ENCODE measurements around the gene MECP2. TPM values are rescaled to one million over a fixed set of nuclear protein-coding genes. Genes with fewer than 3 reads are reported as not detected.

MECP2 gene
- total RNA-seq, 1 donor = 27.4 TPM

DNA sequence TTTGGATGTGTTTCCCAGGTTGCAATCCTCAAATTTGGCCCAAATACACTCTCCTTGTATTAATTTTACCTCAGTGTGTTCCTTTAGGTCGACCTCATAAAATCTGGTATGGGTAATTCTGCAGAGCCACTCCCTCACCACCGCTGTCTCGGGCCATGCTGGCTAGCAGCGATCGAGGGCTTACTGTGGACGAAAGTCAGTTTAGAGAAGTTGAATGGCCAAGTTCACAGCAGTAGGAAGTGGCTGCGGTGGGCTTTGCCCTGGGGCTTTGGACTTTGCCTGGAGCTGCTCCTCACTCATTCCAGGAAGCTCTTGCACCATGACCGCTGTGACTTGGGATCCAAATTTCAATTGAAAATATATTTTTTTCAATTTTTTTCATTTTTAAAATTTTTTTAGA lies 105.3 kb downstream of the MECP2 start:
- no peak for DNase-seq (ENCODE audit: low read depth)

DNA sequence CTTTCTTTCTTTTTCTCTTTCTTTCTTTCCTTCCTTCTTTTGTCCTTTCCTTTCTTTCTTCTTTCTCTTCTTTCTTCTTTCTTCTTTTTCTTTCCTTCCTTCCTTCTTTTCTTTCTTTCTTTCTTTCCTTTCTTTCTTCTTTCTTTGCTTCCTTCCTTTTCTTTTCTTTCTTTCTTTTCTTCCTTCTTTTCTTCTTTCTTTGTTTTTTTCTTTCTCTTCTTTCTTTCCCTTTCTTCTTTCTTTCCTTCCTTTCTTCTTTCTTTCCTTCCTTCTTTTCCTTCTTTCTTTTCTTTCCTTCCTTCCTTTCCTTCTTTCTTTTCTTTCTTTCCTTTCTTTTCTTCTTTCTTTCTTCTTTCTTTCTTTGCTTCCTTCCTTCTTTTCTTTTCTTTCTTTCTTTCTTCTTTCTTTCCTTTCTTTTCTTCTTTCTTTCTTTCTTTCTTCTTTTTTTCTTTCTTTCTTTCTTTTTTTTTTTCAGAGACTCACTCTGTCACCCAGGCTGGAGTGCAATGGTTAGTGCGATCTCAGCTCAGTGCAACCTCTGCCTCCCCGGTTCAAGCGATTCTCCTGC lies 106.4 kb downstream of the MECP2 start:
- H3K4me3 ChIP-seq (ENCODE audit: low read depth, low read length) = no peak overlapping the region
- TF ChIP-seq, protein P1, sequence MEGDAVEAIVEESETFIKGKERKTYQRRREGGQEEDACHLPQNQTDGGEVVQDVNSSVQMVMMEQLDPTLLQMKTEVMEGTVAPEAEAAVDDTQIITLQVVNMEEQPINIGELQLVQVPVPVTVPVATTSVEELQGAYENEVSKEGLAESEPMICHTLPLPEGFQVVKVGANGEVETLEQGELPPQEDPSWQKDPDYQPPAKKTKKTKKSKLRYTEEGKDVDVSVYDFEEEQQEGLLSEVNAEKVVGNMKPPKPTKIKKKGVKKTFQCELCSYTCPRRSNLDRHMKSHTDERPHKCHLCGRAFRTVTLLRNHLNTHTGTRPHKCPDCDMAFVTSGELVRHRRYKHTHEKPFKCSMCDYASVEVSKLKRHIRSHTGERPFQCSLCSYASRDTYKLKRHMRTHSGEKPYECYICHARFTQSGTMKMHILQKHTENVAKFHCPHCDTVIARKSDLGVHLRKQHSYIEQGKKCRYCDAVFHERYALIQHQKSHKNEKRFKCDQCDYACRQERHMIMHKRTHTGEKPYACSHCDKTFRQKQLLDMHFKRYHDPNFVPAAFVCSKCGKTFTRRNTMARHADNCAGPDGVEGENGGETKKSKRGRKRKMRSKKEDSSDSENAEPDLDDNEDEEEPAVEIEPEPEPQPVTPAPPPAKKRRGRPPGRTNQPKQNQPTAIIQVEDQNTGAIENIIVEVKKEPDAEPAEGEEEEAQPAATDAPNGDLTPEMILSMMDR (IDR thresholded peaks at IDR 0.05; ENCODE audit: insufficient read depth, low read length) = no peak
- DNase-seq (ENCODE audit: low read depth) = no peak

More for the DNA sequence above, 105.3 kb downstream of the MECP2 start:
- no peak overlapping the region for H3K4me3 ChIP-seq (ENCODE audit: low read depth, low read length)
- TF ChIP-seq, protein P1 (IDR thresholded peaks at IDR 0.05; ENCODE audit: insufficient read depth, low read length) = no peak

DNA sequence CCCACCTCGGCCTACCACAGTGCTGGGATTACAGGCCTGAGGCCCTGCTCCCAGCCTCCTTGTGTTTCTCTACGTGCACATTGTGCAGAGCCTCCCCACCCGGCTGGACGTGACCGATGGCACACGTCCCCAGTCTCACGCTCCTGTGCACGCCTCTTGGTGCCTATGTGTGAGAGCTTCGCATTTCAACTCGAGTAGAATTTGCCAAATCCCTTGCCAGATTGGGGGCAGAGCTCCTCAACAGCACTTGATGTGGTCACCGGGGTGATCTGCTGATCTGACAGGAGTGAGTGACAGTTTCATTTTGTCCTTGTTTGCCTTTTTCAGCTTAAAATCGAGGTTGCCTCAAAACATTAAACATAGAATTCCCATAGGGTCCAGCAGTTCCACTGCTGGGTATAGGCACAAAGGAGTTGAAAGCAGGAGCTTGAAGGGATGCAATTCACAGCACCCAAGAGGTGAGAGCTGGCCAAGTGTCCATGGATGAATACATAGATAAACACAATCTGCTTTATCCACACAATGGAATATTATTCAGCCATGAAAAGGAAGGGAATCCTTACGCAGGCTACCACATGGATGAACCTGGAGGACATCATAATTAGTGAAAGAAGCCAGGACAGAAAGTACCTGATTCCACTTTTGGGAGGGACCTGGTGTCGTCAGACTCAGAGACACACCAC lies 107.4 kb downstream of the MECP2 start:
- H3K4me3 ChIP-seq (ENCODE audit: low read depth, low read length) = no peak overlapping the region
- no peak for DNase-seq (ENCODE audit: low read depth)
- TF ChIP-seq, protein P1 (IDR thresholded peaks at IDR 0.05; ENCODE audit: insufficient read depth, low read length) = no peak

DNA sequence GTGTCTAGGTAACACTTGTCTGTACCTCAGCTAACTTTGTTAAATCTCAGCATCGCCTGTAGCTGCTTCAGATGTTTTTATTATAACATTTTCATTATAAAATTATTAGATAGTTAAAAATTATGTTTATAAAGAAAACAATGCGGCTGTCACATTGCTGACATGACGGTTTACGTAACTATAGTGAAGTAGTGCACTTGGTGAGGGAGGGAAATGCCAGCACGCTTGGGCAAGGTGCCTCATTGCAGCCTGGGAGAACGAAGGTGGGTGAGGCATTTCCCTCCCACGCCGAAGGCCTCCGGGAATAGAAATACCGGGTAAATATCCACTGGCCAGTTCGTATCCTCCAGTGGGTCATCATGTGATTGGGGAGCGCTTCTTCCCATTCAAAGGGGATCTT lies 109.0 kb downstream of the MECP2 start:
- no peak overlapping the region for H3K4me3 ChIP-seq (ENCODE audit: low read depth, low read length)
- DNase-seq (ENCODE audit: low read depth) = no peak
- TF ChIP-seq, protein P1 (IDR thresholded peaks at IDR 0.05; ENCODE audit: insufficient read depth, low read length) = no peak

DNA sequence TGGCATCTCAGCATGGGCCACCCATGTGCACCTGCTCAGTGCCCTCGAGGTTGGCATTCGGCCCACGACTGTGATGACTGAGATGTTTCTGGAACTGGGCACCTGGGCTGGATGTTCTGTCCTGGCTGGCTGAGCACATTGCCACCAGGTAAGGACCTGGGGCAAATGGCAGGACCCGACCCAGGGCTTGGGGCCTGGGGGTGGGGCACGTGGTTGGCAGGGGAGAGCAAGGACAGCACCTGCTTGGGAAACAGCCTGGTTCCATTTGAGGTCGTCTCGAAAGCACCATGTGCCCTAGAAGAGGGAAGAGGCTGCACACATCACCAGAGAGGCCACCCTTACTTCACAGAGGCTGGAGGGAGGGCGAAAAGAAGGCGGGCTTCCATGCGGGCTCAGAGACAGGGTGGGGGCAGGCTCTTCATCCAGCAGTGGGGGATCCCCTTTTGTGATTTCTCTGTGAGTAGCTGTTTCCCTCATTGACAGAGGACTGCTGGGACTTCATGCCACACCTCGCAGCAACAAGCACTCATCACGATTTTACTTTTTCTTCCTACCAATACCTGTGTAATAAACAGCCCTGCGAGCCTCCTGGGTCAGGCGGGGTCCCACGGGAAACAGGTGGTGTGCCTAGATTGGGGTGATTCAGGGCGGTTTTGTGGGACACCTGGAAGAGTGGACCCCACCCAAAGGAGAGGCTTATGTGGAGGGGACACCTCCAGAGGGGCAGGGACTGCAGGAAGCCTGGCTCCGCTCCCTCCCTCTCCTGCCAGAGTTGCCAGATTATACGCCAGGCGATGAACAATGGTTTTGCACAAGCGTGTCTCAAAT lies 113.0 kb downstream of the MECP2 start:
- TF ChIP-seq, protein P1 (IDR thresholded peaks at IDR 0.05; ENCODE audit: insufficient read depth, low read length) = no peak
- H3K4me3 ChIP-seq (ENCODE audit: low read depth, low read length) = no peak overlapping the region
- DNase-seq (ENCODE audit: low read depth) = no peak

DNA sequence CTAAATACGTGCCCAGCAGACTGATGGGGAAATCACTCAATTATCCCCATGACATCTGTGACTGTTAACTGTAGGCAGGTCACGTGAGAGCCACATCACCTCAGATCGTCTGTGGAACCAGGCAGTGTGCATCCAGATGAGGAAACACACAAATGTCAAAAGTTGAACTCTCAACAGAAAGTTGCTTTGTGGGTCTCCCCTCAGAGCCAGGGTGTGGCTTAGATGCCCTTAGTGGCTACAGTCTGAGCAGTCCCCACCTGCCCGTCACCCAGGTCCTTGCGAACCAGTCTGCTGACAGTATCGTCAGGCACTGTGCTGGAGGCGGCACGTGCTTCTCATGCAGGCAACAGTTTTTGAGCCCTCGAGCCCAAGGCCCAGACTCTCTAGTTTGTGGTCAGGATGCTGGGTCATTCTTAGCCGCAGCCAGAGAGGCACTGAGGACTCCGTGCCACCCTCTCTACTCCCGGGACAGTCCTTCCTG lies 114.2 kb downstream of the MECP2 start:
- DNase-seq (ENCODE audit: low read depth) = no peak
- no peak overlapping the region for H3K4me3 ChIP-seq (ENCODE audit: low read depth, low read length)
- TF ChIP-seq, protein P1 (IDR thresholded peaks at IDR 0.05; ENCODE audit: insufficient read depth, low read length) = no peak

Measured in fibroblast of the aortic adventitia (primary cell).